ENCODE results near the gene SLC25A34.

The SLC25A34 gene

DNA sequence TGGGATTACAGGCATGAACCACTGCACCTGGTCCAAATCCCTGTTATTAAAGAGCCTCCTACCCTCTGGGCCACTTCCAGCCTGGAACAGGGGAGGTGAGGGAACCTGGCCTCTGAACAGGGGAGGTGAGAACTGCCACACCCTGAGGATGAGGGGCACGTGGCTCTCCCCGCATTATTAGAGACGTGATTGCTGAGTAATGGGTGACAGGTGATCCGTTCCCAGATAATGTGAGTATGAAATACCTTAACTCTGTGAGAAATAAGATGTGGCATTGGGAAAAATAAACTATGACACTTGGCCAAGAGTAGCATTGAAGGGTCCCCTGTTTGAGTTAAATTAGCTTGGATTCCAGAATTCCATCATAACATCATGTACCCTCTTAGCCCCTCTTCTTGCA, 13.6 kb upstream of the SLC25A34 start:
- H3K4me3 ChIP-seq (ENCODE audit: low read depth, low read length), result no peak overlapping the region
- TF ChIP-seq, protein P1, sequence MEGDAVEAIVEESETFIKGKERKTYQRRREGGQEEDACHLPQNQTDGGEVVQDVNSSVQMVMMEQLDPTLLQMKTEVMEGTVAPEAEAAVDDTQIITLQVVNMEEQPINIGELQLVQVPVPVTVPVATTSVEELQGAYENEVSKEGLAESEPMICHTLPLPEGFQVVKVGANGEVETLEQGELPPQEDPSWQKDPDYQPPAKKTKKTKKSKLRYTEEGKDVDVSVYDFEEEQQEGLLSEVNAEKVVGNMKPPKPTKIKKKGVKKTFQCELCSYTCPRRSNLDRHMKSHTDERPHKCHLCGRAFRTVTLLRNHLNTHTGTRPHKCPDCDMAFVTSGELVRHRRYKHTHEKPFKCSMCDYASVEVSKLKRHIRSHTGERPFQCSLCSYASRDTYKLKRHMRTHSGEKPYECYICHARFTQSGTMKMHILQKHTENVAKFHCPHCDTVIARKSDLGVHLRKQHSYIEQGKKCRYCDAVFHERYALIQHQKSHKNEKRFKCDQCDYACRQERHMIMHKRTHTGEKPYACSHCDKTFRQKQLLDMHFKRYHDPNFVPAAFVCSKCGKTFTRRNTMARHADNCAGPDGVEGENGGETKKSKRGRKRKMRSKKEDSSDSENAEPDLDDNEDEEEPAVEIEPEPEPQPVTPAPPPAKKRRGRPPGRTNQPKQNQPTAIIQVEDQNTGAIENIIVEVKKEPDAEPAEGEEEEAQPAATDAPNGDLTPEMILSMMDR (conservative IDR thresholded peaks at IDR 0.05; ENCODE audit: low read depth, low read length), result no peak
- DNase-seq (ENCODE audit: low read depth), result no peak

DNA sequence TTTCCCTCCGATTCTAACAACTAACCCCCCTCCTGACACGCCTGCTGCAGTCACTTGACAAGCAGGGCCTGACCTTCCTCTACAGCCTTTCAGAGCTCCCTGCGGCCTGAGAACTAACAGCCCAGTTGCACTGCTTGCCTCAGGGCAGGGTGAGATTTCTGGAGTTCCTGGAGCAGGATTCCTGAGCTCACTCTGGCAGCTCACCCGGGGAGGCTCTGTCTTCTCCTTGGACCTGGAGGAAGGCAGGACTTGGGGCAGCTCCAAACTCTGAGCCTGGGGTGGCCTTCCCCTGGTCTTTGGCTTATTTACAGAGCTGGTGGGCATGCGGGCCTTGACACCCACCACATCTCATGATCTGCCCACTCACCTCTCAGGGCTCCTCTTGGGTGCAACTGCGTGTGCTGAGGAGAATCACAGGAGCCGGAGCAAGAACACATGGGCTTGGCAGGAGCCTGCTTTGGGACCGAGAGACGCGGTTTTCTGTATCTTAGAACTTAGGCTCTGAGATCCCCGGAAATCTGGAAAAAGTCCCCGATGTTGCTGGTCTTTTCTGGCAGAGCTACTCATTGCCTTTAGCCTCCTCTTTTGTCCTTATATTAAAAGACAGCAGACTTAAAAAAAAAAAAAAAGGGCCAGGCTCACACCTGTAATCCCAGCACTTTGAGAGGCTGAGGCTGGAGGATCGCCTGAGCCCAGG, 13.1 kb upstream of the SLC25A34 start:
- H3K4me3 ChIP-seq (ENCODE audit: low read depth, low read length), result no peak overlapping the region
- TF ChIP-seq, protein P1 (conservative IDR thresholded peaks at IDR 0.05; ENCODE audit: low read depth, low read length), result no peak
- peak; percentile 20 for DNase-seq (ENCODE audit: low read depth)

DNA sequence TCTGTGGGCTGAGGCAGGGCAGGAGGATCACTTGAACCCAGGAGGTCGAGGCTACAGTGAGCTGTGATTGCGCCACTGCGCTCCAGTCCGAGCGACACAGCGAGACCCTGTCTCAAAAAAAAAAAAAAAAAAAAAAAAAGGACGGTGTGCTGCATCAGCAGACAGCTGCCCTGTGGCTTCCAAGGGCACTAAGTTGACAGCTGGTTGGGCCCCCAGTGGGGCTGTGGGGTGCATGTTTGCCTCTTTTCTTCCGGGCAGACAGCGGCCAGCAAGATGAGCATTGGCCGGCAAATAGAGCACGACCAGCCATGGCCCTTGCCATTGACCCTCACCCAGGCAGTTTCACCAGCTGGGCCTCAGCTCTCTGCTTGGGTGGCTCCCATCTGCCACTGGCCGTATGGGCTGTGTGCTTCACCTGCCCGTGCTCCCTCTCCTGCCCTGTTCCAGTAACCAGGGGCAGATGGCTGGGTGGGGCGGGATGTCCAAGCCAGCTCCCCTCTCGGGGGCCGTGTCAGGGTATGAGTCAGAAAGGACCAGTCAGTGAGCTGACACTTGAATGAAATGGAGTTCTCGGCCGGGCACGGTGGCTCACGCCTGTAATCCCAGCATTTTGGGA, 12.3 kb upstream of the SLC25A34 start:
- H3K4me3 ChIP-seq (ENCODE audit: low read depth, low read length), result no peak overlapping the region
- no peak for DNase-seq (ENCODE audit: low read depth)
- TF ChIP-seq, protein P1 (conservative IDR thresholded peaks at IDR 0.05; ENCODE audit: low read depth, low read length), result no peak

DNA sequence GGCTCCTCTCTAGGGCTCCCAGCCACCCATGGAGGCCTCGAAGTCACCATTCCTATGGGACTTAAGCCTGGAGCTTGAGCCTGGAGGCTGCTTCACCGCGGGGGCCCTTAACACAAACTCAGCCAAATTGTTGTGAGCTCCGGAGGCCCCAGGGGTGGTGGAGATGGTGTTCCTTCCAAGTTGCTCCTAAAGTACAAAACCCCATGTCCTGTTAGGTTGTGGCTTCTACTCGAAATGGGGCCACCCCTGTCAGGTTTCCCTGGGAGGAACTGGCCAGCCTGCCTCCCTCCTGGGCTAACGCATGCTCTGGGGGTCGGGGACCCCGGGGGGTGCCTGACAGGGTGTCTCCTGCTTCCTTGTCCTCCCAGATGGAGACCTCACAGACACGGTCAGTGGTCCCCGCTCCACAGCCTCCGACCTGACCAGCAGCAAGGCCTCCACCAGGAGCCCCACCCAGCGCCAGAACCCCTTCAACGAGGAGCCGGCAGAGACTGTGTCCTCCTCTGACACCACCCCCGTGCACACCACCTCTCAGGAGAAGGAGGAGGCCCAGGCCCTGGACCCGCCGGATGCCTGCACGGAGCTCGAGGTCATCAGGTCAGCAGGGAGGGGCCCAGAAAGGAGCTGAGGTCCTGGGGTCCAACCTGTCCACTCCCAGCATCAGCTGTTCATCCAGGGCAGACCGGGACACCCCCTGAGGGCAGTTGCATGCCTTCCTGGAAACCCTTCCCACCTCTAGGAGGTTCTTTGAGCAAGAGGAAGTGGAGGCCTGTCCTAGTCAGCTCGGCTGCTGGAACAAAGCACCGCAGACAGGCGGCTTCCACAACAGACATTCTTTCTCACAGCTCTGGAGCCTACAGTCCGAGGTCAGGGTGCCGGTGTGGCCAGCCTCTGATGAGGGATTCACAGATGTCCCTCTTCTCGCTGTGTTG, 10.8 kb upstream of the SLC25A34 start:
- H3K4me3 ChIP-seq (ENCODE audit: low read depth, low read length), result no peak overlapping the region
- TF ChIP-seq, protein P1 (conservative IDR thresholded peaks at IDR 0.05; ENCODE audit: low read depth, low read length), result peak; percentile 37
- DNase-seq (ENCODE audit: low read depth), result peak; percentile 66

- DNase-seq (ENCODE audit: low read depth), result no peak
- H3K4me3 ChIP-seq (ENCODE audit: low read depth, low read length), result no peak overlapping the region
- TF ChIP-seq, protein P1 (conservative IDR thresholded peaks at IDR 0.05; ENCODE audit: low read depth, low read length), result no peak
Observed at GRCh38 chr1:15726508-15726907, 9.6 kb upstream of the SLC25A34 start.

DNA sequence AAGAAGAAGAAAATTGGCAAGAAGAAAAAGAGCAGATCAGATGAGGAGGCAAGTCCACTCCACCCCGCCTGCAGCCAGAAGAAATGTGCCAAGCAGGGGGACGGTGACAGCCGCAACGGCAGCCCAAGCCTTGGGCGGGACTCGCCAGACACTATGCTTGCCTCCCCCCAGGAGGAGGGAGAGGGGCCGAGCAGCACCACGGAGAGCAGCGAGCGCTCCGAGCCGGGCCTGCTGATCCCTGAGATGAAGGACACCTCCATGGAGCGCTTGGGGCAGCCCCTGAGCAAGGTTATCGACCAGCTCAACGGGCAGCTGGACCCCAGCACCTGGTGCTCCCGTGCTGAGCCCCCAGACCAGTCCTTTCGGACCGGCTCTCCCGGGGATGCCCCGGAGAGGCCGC, 9.0 kb upstream of the SLC25A34 start:
- no peak overlapping the region for H3K4me3 ChIP-seq (ENCODE audit: low read depth, low read length)
- no peak for DNase-seq (ENCODE audit: low read depth)
- TF ChIP-seq, protein P1 (conservative IDR thresholded peaks at IDR 0.05; ENCODE audit: low read depth, low read length), result no peak
